Measurements from ENCODE around the gene SEC62.

DNA sequence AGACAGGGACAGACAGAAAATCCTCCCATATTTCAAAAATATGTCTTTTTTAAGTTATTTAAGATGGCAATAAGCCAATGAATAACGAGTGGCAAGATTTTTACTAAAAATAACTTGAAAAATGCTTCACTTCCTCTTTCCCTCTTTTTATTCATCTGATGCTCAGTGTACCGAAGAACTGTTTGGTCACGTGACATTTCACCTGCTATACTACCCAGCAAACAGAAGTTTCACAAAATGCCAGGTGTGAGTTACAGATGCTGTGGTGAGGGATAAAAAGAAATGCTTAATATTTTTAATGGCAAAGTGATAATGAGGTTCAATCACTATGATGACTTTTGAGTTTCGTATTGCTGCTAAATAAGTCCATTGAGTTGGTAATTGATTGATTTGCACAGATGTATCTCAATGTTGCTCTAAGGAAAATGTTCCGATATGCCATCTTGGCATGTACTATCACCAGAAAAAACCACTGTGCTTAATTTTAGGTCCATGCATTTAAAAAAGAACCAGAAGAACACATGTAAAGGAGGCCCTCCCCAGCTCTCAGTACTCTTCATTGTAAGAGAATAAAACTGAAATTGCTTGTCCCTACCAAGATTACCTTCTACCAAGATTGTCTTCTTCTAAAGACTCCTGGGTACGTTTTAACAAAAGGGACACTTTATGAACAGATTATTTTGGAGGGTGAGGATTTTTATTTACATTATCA, 26.0 kb upstream of the SEC62 start:
- TF ChIP-seq, protein P1, sequence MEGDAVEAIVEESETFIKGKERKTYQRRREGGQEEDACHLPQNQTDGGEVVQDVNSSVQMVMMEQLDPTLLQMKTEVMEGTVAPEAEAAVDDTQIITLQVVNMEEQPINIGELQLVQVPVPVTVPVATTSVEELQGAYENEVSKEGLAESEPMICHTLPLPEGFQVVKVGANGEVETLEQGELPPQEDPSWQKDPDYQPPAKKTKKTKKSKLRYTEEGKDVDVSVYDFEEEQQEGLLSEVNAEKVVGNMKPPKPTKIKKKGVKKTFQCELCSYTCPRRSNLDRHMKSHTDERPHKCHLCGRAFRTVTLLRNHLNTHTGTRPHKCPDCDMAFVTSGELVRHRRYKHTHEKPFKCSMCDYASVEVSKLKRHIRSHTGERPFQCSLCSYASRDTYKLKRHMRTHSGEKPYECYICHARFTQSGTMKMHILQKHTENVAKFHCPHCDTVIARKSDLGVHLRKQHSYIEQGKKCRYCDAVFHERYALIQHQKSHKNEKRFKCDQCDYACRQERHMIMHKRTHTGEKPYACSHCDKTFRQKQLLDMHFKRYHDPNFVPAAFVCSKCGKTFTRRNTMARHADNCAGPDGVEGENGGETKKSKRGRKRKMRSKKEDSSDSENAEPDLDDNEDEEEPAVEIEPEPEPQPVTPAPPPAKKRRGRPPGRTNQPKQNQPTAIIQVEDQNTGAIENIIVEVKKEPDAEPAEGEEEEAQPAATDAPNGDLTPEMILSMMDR (IDR thresholded peaks at IDR 0.05), result no peak
- no peak for TF ChIP-seq ZFX (IDR thresholded peaks at IDR 0.05; ENCODE audit: borderline replicate concordance)

All from 22Rv1 (cell line).